H1 (cell line): ENCODE data around the gene WDR81. TPM values are rescaled to one million over a fixed set of nuclear protein-coding genes. Genes with fewer than 3 reads are reported as not detected.
"Not testable (repeated sequence)": the region's sequence is repeated elsewhere in the genome, so short reads cannot be mapped to it uniquely, and the experiment has no call there.

Source experiments
- CTCF ChIA-PET: fragments of 300-600 bp; sonication (Branson Sonifier 250); formaldehyde crosslinking; loops from one replicate; lab custom pipeline; 2021; ENCODE audit not compliant: partially characterized antibody; lab: Charles Lee
- POLR2A ChIA-PET: fragments of 300-600 bp; sonication (Branson Sonifier 250); formaldehyde crosslinking; loops from one replicate; lab custom pipeline; 2021; ENCODE audit warnings: inconsistent platforms; ENCODE audit not compliant: partially characterized antibody; lab: Charles Lee
- DNase-seq, 2 experiments: peaks; one replicate each; pipeline versions ENCODE4 v3.0.0 to v3.0.0-alpha.2; 2010 to 2022; ENCODE audit warnings: low spot score in 2 of 2, low read depth in 1 of 2, mixed read lengths in 1 of 2
- FAIRE-seq: peaks from 2 replicates; lab custom pipeline; 2011; peaks lifted over from hg19 to GRCh38; lab: Jason Lieb, UNC
- H2AFZ ChIP-seq: 2 replicates; pipeline ENCODE4 v1.8.1; 2012; ENCODE audit warnings: low read length, inconsistent platforms
- H2AK5ac ChIP-seq: 2 replicates; pipeline ENCODE4 v1.6.1; 2013; ENCODE audit warnings: low read depth, low read length
- H2BK120ac ChIP-seq: replicated peaks from 2 replicates; pipeline ENCODE3; 2013; ENCODE audit warnings: low read depth, low read length, inconsistent platforms
- H2BK12ac ChIP-seq: 2 replicates; pipeline ENCODE4 v1.6.1; 2013; ENCODE audit warnings: low read depth, low read length
- H2BK15ac ChIP-seq: 2 replicates; pipeline ENCODE4 v1.6.1; 2013; ENCODE audit warnings: low read length
- H2BK20ac ChIP-seq: 2 replicates; pipeline ENCODE4 v1.6.1; 2013; ENCODE audit warnings: low read length
- H2BK5ac ChIP-seq: 2 replicates; pipeline ENCODE4 v1.6.1; 2013; ENCODE audit warnings: low read depth, low read length
- H3K14ac ChIP-seq: 2 replicates; pipeline ENCODE4 v1.6.1; 2013; ENCODE audit warnings: inconsistent platforms; ENCODE audit not compliant: insufficient read length
- H3K18ac ChIP-seq: 2 replicates; pipeline ENCODE4 v1.6.1; 2013; ENCODE audit warnings: low read length; ENCODE audit errors: extremely low read depth
- H3K23ac ChIP-seq: 2 replicates; pipeline ENCODE4 v1.6.1; 2013; ENCODE audit warnings: inconsistent platforms; ENCODE audit not compliant: insufficient read length
- H3K23me2 ChIP-seq: 2 replicates; pipeline ENCODE4 v1.6.1; 2013; ENCODE audit warnings: low read depth, low read length
- H3K27ac ChIP-seq: 2 replicates; pipeline ENCODE4 v1.6.1; 2011; ENCODE audit warnings: low read depth, low read length, inconsistent platforms
- H3K27me3 ChIP-seq, 4 experiments: replicated peaks in 1 of 4; 1 replicate in 1 of 4; 2 replicates in 3 of 4; pipeline versions ENCODE4 v1.6.1 to v1.8.1; 2011 to 2013; ENCODE audit warnings: low read length in 3 of 4, mild to moderate bottlenecking in 3 of 4, inconsistent platforms in 2 of 4, mixed read lengths in 2 of 4, moderate library complexity in 1 of 4; ENCODE audit not compliant: control insufficient read depth in 3 of 4, insufficient read depth in 3 of 4; ENCODE audit errors: extremely low read depth in 1 of 4
- H3K36me3 ChIP-seq, 4 experiments: 2 replicates each; pipeline versions ENCODE4 v1.6.1 to v1.8.1; 2011 to 2013; ENCODE audit warnings: mild to moderate bottlenecking in 4 of 4, low read length in 3 of 4, moderate library complexity in 2 of 4, control low read depth in 1 of 4, inconsistent platforms in 1 of 4; ENCODE audit not compliant: insufficient read depth in 4 of 4, control insufficient read depth in 2 of 4
- H3K4ac ChIP-seq: replicated peaks from 2 replicates; pipeline ENCODE3; 2013; ENCODE audit warnings: low read length, low read depth, mixed read lengths, inconsistent platforms; ENCODE audit not compliant: insufficient read length
- H3K4me1 ChIP-seq, 4 experiments: replicated peaks in 1 of 4; 1 replicate in 1 of 4; 2 replicates in 3 of 4; pipeline versions ENCODE4 v1.6.1 to v1.8.1; 2011 to 2013; ENCODE audit warnings: low read length in 3 of 4, inconsistent platforms in 2 of 4, mixed read lengths in 1 of 4; ENCODE audit not compliant: insufficient read depth in 4 of 4, control insufficient read depth in 3 of 4
- H3K4me2 ChIP-seq, 2 experiments: 2 replicates each; pipeline versions ENCODE4 v1.6.1 to v1.8.1; 2011 to 2013; ENCODE audit warnings: low read depth in 2 of 2, low read length in 2 of 2, control low read depth in 1 of 2, inconsistent platforms in 1 of 2, mild to moderate bottlenecking in 1 of 2; ENCODE audit not compliant: insufficient read depth in 1 of 2
- H3K4me3 ChIP-seq, 4 experiments: fragments of 200-600, 300-600 bp in 1 of 4; sonication (generic), shearing (Covaris generic), sonication (Bioruptor Twin) in 1 of 4; 2 replicates each; pipeline versions ENCODE4 v1.5.1 to v1.8.1; 2011 to 2016; ENCODE audit warnings: low read length in 4 of 4, low read depth in 3 of 4, control low read depth in 2 of 4, inconsistent platforms in 2 of 4, mild to moderate bottlenecking in 2 of 4, mixed read lengths in 1 of 4, moderate library complexity in 1 of 4; ENCODE audit not compliant: insufficient read depth in 2 of 4; ENCODE audit errors: extremely low read depth in 1 of 4
- H3K56ac ChIP-seq: replicated peaks from 2 replicates; pipeline ENCODE3; 2013; ENCODE audit warnings: low read depth, mild to moderate bottlenecking, mixed read lengths, low read length, inconsistent platforms; ENCODE audit not compliant: insufficient read length
- H3K79me1 ChIP-seq: 2 replicates; pipeline ENCODE4 v1.6.1; 2013; ENCODE audit warnings: low read depth, low read length, control low read depth
- H3K79me2 ChIP-seq, 2 experiments: 2 replicates each; pipeline versions ENCODE4 v1.6.1 to v1.8.1; 2012 to 2013; ENCODE audit warnings: low read length in 2 of 2, mild to moderate bottlenecking in 2 of 2, inconsistent platforms in 1 of 2; ENCODE audit not compliant: insufficient read depth in 2 of 2, control insufficient read depth in 1 of 2
- H3K9ac ChIP-seq, 4 experiments: replicated peaks in 1 of 4; 1 replicate in 1 of 4; 2 replicates in 3 of 4; pipeline versions ENCODE4 v1.6.1 to v1.8.1; 2011 to 2013; ENCODE audit warnings: low read depth in 3 of 4, low read length in 3 of 4, control low read depth in 2 of 4, mild to moderate bottlenecking in 2 of 4, moderate library complexity in 2 of 4, inconsistent platforms in 1 of 4; ENCODE audit errors: extremely low read depth in 1 of 4
- H3K9me3 ChIP-seq, 2 experiments: 2 replicates each; pipeline versions ENCODE4 v1.6.1 to v1.8.1; 2012 to 2013; ENCODE audit warnings: mild to moderate bottlenecking in 2 of 2, moderate library complexity in 2 of 2, control low read depth in 1 of 2, inconsistent platforms in 1 of 2, low read depth in 1 of 2, low read length in 1 of 2, mixed read lengths in 1 of 2; ENCODE audit not compliant: insufficient read depth in 2 of 2
- H4K20me1 ChIP-seq, 2 experiments: replicated peaks in 1 of 2; 2 replicates each; pipeline versions ENCODE3 to v1.8.1; 2011 to 2013; ENCODE audit warnings: inconsistent platforms in 2 of 2, low read length in 2 of 2, mild to moderate bottlenecking in 1 of 2; ENCODE audit not compliant: insufficient read depth in 2 of 2, control insufficient read depth in 1 of 2
- H4K5ac ChIP-seq: 2 replicates; pipeline ENCODE4 v1.6.1; 2013; ENCODE audit warnings: low read length, low read depth, mixed read lengths, inconsistent platforms; ENCODE audit not compliant: insufficient read length
- H4K8ac ChIP-seq: 2 replicates; pipeline ENCODE4 v1.8.0; 2013; ENCODE audit warnings: mild to moderate bottlenecking, moderate library complexity, low read length, inconsistent platforms; ENCODE audit not compliant: insufficient read depth; ENCODE audit errors: extremely low read depth
- H4K91ac ChIP-seq: replicated peaks from 2 replicates; pipeline ENCODE3; 2013; ENCODE audit warnings: low read length, mixed read lengths, inconsistent platforms; ENCODE audit not compliant: insufficient read length
- WGBS, 2 experiments: shearing (Covaris generic) in 1 of 2; methylation state at CpG; one replicate each; pipeline versions ENCODE4 v1.1.6 to v1.1.7; 2013 to 2015; ENCODE audit warnings: low lambda C conversion rate in 2 of 2, mixed read lengths in 2 of 2, inconsistent platforms in 1 of 2, low coverage in 1 of 2, missing lambda C conversion rate in 1 of 2; ENCODE audit not compliant: insufficient replicate concordance in 2 of 2, insufficient coverage in 1 of 2, insufficient read length in 1 of 2; ENCODE audit errors: extremely low coverage in 1 of 2, missing lambda C conversion rate in 1 of 2; 5-methylcytosine and 5-hydroxymethylcytosine counted together
- polyA plus RNA-seq, 7 experiments: library from polyadenylated mRNA; depleted of rRNA in 3 of 7; stranded (reverse) in 5 of 7; unstranded in 2 of 7; fragments of >200 nt in 5 of 7; fragments of 200-250 nt in 2 of 7; gene quantifications; 1 replicate in 5 of 7; 2 replicates in 1 of 7; 4 replicates in 1 of 7; pipeline versions ENCODE4 v1.2.1 to v1.2.3, GENCODE V29; 2011 to 2013; ENCODE audit warnings: missing spikeins in 2 of 7, mixed read lengths in 2 of 7
- total RNA-seq: library from RNA; stranded (reverse); fragmentation: NEBNext Ultra II Directional; extraction: Animal tissue kit (Norgen Biotek cat#: 25700); gene quantifications from 2 replicates; pipeline ENCODE4 v1.2.1, GENCODE V29; 2021

WDR81 gene
- total and polyA plus RNA-seq, 2 of the 8 experiments (the other 6 are each of a cell fraction or from before 2014, with no cell fraction given), result 9.1 to 12.3 TPM

- not testable (repeated sequence) for H3K36me3 ChIP-seq, H4K91ac ChIP-seq, H3K23me2 ChIP-seq, H2BK15ac ChIP-seq, H3K9ac ChIP-seq, H3K14ac ChIP-seq, H3K23ac ChIP-seq, H3K9me3 ChIP-seq, H2BK12ac ChIP-seq, H2BK20ac ChIP-seq, H4K20me1 ChIP-seq, DNase-seq, H2BK120ac ChIP-seq, H3K4ac ChIP-seq, H3K79me2 ChIP-seq, H2AK5ac ChIP-seq, H3K4me2 ChIP-seq, H2BK5ac ChIP-seq, H2AFZ ChIP-seq, H4K8ac ChIP-seq, H3K27me3 ChIP-seq, FAIRE-seq, H3K18ac ChIP-seq, H4K5ac ChIP-seq, H3K4me3 ChIP-seq, H3K79me1 ChIP-seq, H3K56ac ChIP-seq, H3K27ac ChIP-seq
- POLR2A ChIA-PET, result interaction anchor here (3.7 kb wide), 1 partner anchor 48 kb away, joined by 14 read pairs; no protein-coding TSS in a partner anchor
- 96% methylated on average over 4 of the region's 7 CpGs; no CpG with 5 or more reads in 1 of the 2 experiments for WGBS, 2 experiments
- H3K4me1 ChIP-seq, result peaks cover 0 to 27% (median 23%) of the 10 kb centered on the region in 4 experiments; a peak in 6 of 7 replicates
- CTCF ChIA-PET, result interaction anchor here (0.8 to 1.6 kb wide), 4 partner anchors 9 to 44 kb away, joined by 3 to 7 read pairs (median 4); no protein-coding TSS in a partner anchor
Measured at GRCh38 chr17:1764705-1765104, 40.2 kb downstream of the WDR81 start.
